Fibroblast of skin of right biceps (primary cell): ENCODE measurements around the gene CDKN2D.
A peak's percentile ranks its signal among the peaks of the same experiment; 100 is the strongest.
"Not testable (repeated sequence)": the region's sequence is repeated elsewhere in the genome, so short reads cannot be mapped to it uniquely, and the experiment has no call there.

Experiments
- DNase-seq: peaks from one replicate; pipeline ENCODE4 v3.0.0-alpha.2; 2013

CDKN2D gene

GRCh38 chr19:10580979-10581631 lies 12.3 kb upstream of the CDKN2D start:
- peak; percentile 86 for DNase-seq

DNA sequence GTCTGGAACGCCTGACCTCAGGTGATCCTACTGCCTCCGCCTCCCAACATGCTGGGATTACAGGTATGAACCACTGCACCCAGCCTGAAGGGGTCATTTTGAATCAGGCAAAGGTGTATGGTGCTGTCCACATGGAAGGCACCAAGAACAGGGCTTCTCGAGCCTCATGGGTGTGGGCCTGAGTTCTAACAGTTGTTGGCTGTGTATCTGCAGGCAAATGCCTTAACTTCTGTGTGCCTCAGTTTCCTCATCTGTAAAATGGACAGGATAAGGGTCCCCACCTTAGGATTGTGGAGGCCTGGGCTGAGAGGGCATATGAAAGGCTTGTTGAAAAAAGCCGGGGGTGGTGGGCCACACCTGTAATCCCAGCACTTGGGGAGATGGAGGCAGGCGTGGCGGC lies 9.2 kb upstream of the CDKN2D start:
- DNase-seq: no peak

- DNase-seq: no peak
Observed at GRCh38 chr19:10575011-10575716, 6.4 kb upstream of the CDKN2D start.

DNA sequence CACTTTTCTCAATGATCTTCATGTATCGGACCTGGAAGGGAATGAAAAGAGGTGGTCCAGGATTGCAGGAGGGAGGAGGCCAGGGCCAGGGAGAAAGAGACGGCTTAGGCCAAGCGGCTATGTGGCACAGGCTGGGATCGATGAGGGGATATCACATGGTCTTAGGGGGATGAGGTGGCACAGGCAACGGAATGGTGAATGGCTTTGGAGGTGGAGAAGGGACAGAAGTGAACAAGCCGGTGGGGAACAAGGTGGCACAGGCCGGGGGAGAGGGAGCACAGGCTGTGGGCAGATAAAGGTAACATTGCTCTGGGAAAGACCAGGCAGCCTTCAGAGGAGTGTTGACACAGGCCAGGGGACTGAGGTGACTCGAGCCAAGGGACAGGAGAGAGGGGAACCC lies 5.7 kb upstream of the CDKN2D start:
- no peak for DNase-seq

- DNase-seq: not testable (repeated sequence)
Observed at GRCh38 chr19:10573793-10574192, 5.0 kb upstream of the CDKN2D start.

GRCh38 chr19:10568062-10568825 lies 535 bp downstream of the CDKN2D start:
- DNase-seq: no peak

- DNase-seq: no peak
Observed at GRCh38 chr19:10567656-10568055, 1.1 kb downstream of the CDKN2D start.

GRCh38 chr19:10566658-10567410 lies 1.9 kb downstream of the CDKN2D start:
- no peak for DNase-seq

GRCh38 chr19:10566408-10566657 lies 2.4 kb downstream of the CDKN2D start:
- no peak for DNase-seq

DNA sequence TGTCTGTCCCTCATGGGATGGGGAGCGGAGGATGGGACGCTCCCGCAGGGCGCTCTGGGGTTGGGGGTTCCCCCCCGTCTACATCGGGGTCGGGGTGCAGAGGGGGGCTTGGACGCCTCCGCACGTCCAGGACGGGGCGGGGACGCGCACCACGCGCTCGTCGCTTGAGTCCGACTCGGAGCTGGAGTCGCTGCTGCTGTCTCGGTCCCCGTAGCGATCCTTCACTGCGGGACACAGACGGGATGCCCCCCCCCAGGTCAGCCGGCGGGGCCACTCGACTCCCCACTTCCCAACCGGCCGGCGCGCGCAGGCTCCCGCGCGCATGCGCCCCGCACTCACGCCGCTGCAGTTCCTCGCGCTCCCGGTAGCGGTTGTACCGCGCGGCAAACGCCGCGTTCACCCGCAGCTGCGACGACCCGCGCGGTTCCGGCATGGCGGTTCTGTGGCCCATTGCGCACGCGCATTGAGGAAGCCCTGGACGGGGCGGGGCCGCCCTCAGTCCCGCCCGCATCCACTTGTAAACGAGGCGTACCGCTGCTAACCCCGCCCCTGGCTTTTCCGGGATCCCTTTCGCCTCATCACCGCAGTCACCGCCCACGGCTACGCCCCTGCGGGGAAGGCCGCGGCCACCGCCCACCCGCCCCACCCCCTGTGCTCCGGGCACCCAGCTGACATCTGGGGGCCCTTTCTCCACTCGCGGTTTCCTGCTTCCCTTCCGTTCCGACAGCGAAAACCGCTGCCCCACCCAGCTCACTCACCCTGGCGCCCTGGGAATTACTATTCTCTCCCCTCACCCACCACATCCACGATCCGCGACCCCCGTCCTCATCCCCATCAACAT lies 3.0 kb downstream of the CDKN2D start, which contains the start of gene KRI1:
KRI1 (minus strand) TSS at position 444 of the 841 bp plus-strand sequence; CDS start at position 433, 11 bp downstream.
- peak; percentile 96 for DNase-seq

GRCh38 chr19:10565028-10565566 lies 3.7 kb downstream of the CDKN2D start:
- DNase-seq: peak; percentile 53

DNA sequence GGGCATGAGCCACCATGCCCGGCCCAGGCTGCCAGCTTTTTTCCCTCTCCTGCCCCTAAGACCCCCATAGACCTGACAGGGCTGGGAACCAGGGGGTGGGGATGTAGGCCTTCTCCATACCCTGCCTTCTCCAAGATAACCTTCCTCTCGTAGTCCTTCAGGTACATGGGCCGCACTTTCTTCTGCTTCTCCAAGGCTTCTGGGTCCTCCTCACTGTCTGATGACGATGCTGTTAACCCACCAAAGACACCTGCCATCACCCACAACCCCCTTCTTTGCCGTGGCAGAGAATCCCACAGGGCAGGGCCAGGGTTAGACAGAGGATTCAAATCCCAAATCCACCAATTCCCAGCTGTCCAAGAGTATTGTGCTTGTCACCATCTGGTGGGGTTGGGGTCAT lies 6.2 kb downstream of the CDKN2D start:
- DNase-seq: no peak

DNA sequence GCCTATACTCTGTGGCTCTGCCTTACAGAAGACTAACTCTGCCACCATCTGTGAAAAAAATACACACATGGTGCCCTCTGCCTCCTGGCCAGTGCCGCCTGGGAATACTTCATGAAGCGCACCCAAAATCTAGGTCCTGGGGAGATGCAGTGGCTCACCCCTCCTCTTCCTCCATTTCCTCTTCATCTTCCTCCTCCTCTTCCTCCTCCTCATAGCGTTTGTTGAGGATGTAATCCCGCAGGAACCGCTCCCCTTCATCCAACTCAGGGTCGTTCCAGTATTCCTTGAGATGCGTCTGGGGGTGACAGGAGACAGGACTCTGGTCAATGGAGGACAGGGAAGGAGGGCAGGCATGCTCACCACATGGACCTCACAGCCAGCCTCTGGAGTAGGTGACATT lies 8.6 kb downstream of the CDKN2D start:
- no peak for DNase-seq

DNA sequence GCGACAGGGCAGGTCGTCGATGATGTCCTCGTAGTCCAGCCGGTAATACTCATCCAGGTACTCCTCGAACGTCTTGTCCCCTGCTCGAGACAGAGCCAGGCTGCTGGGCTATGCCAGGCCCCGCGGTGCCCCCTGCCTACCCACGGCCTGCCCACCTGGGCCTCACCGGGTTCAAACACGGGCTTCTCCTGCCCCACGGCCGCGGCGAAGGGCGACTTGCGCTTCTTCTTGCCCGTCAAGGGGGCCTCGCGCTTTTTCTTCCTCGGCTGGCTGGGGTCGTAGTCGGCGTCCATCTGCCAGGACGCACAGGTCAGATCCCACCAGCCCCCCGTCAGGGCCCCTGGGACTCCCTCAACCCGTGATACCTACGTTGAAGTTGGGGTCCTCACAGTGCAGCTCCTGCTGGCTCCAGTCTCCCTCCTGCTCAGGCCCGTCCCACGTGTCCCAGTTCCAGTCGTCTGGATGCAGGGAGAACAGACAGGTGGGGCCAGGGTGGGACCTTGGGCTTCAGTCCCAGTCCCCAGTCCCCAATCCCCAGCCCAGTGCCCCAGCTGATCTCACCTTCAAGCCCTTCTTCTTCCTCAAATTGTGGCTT lies 11.1 kb downstream of the CDKN2D start:
- no peak for DNase-seq

GRCh38 chr19:10555610-10555973 lies 13.2 kb downstream of the CDKN2D start:
- DNase-seq: no peak

GRCh38 chr19:10554760-10555609 lies 13.8 kb downstream of the CDKN2D start:
- DNase-seq: no peak

GRCh38 chr19:10553943-10554381 lies 14.8 kb downstream of the CDKN2D start:
- no peak for DNase-seq

DNA sequence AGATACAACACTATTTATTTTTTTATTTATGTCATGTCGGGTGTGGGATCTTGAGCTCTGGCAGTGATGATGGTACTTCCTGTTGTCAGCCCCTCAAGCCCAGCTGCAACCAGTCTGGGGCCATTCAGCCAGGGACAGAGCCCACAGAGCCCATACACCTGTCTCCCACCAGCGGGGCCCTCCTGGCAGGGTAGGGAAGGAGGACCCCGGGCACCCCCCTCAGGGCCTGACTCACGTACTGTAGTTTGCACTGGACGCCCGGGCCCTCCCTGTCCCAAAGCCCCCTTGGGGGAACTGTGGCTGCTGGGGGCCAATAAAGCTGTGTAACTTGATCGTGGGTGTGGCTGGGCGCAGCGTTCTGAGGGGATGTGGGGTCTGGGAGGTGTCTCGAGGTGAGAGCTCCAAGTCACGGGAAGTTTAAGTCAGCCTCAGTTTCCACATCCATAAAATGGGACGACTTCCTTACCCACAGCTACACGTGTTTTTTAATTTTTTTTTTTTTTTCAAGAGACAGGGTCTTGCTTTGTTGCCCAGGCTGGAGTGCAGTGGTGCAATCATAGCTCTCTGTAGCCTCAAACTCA lies 15.6 kb downstream of the CDKN2D start:
- no peak for DNase-seq

- no peak for DNase-seq
Observed at GRCh38 chr19:10552510-10553053, 16.2 kb downstream of the CDKN2D start.

DNA sequence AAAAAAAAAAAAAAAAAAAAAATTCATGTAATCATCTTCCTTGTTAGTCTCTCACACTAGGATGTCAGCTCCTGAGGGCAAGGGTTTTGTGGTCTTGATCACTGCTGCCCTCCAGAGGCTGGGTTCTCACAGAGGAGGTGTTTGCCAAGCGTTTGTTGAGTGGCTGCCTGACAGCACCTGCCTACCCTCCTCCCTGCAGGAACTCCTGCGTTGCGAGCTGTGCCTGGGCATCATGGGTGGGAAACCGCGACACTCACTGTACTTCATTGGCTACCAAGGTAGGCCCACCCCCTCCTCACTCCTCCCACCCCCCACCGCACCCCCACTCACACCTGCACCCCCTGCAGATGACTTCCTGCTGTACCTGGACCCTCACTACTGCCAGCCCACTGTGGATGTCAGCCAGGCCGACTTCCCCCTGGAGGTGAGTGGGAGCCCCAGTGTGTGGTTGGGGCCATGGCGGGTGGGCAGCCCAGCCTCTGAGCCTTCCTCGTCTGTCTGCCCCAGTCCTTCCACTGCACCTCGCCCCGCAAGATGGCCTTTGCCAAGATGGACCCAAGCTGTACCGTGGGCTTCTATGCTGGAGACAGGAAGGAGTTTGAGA lies 17.0 kb downstream of the CDKN2D start:
- DNase-seq: peak; percentile 28
